HEK293 (cell line): ENCODE measurements around the gene CNOT4.
"Not testable (repeated sequence)": the region's sequence is repeated elsewhere in the genome, so short reads cannot be mapped to it uniquely, and the experiment has no call there.

Experiments
- CTCF ChIA-PET: fragments of 350-600 bp; formaldehyde crosslinking; extraction: SDS; loops from one replicate; lab custom pipeline; 2021; ENCODE audit warnings: antibody characterized with exemption; lab: Yijun Ruan, JAX
- POLR2A ChIA-PET: fragments of 300-600 bp; formaldehyde crosslinking; extraction: SDS; loops from one replicate; lab custom pipeline; 2020; ENCODE audit warnings: antibody characterized with exemption, inconsistent platforms; lab: Yijun Ruan, JAX
- H3K27ac ChIP-seq: fragments of 200-500 bp; sonication (Bioruptor generic); 2 replicates; pipeline ENCODE4 v1.5.1; 2014; ENCODE audit warnings: low read depth, low read length, control low read depth, inconsistent platforms; ENCODE audit errors: extremely low read depth
- H3K36me3 ChIP-seq, 2 experiments: fragments of 200-500 bp in 1 of 2; sonication (Bioruptor generic) in 1 of 2; 1 replicate in 1 of 2; 2 replicates in 1 of 2; pipeline ENCODE4 v1.5.1; 2014 to 2017; ENCODE audit warnings: inconsistent platforms in 2 of 2, low read length in 2 of 2; ENCODE audit not compliant: control insufficient read depth in 2 of 2, insufficient read depth in 1 of 2
- H3K4me1 ChIP-seq: fragments of 200-500 bp; sonication (Bioruptor generic); 2 replicates; pipeline ENCODE4 v1.5.1; 2014; ENCODE audit warnings: mild to moderate bottlenecking, low read length, inconsistent platforms; ENCODE audit not compliant: control insufficient read depth, insufficient read depth
- H3K4me3 ChIP-seq: 2 replicates; pipeline ENCODE4 v1.5.1; 2011; ENCODE audit warnings: low read depth, mild to moderate bottlenecking, control low read depth, low read length, moderate library complexity
- H3K9me3 ChIP-seq: fragments of 200-500 bp; sonication (Bioruptor generic); 2 replicates; pipeline ENCODE4 v1.5.1; 2014; ENCODE audit warnings: low read depth, low read length, inconsistent platforms; ENCODE audit not compliant: control insufficient read depth, insufficient read depth
- BCL11B ChIP-seq: fragments of 450-650 bp; formaldehyde crosslinking; IDR thresholded peaks from 2 replicates; pipeline ENCODE4 v1.5.1; 2016; ENCODE audit warnings: low read depth, missing biosample characterization, missing genetic modification characterization
- CTCF ChIP-seq: fragments of 450-650 bp; formaldehyde crosslinking; IDR thresholded peaks from 2 replicates; pipeline ENCODE4 v1.5.1; 2016; ENCODE audit warnings: missing biosample characterization, missing genetic modification characterization
- GLI2 ChIP-seq: fragments of 450-650 bp; formaldehyde crosslinking; IDR thresholded peaks from 2 replicates; pipeline ENCODE4; 2017; ENCODE audit warnings: missing biosample characterization, missing genetic modification characterization, low read depth, borderline replicate concordance
- HOXD13 ChIP-seq: sonication (generic); formaldehyde crosslinking; IDR thresholded peaks from 2 replicates; pipeline ENCODE4 v1.8.0; 2022; ENCODE audit warnings: missing genetic modification reagents, borderline replicate concordance
- MZF1 ChIP-seq: fragments of 450-650 bp; formaldehyde crosslinking; IDR thresholded peaks from 2 replicates; pipeline ENCODE4 v1.5.1; 2017; ENCODE audit warnings: missing biosample characterization, missing genetic modification characterization, borderline replicate concordance
- OSR2 ChIP-seq: fragments of 450-650 bp; formaldehyde crosslinking; IDR thresholded peaks from 2 replicates; pipeline ENCODE4 v1.5.1; 2016; ENCODE audit warnings: missing biosample characterization, missing genetic modification characterization
- SP3 ChIP-seq: fragments of 450-650 bp; formaldehyde crosslinking; IDR thresholded peaks from 2 replicates; pipeline ENCODE4 v1.5.1; 2016; ENCODE audit warnings: missing biosample characterization, missing genetic modification characterization
- ZBTB21 ChIP-seq: fragments of 450-650 bp; formaldehyde crosslinking; IDR thresholded peaks from 2 replicates; pipeline ENCODE4 v1.5.1; 2017; ENCODE audit warnings: missing biosample characterization, missing genetic modification characterization
- ZBTB48 ChIP-seq: fragments of 450-650 bp; formaldehyde crosslinking; IDR thresholded peaks from 2 replicates; pipeline ENCODE4 v1.5.1; 2016; ENCODE audit warnings: missing biosample characterization, missing genetic modification characterization
- ZNF155 ChIP-seq: fragments of 450-650 bp; formaldehyde crosslinking; IDR thresholded peaks from 2 replicates; pipeline ENCODE4 v1.5.1; 2016; ENCODE audit warnings: missing biosample characterization, missing genetic modification characterization
- ZNF280D ChIP-seq: fragments of 450-650 bp; formaldehyde crosslinking; IDR thresholded peaks from 2 replicates; pipeline ENCODE4 v1.5.1; 2016; ENCODE audit warnings: missing biosample characterization, missing genetic modification characterization
- ZNF514 ChIP-seq: fragments of 450-650 bp; formaldehyde crosslinking; IDR thresholded peaks from 2 replicates; pipeline ENCODE4 v1.5.1; 2016; ENCODE audit warnings: missing biosample characterization, missing genetic modification characterization
- ZNF692 ChIP-seq: fragments of 450-650 bp; formaldehyde crosslinking; IDR thresholded peaks from 2 replicates; pipeline ENCODE4 v1.5.1; 2016; ENCODE audit warnings: missing biosample characterization, missing genetic modification characterization
- ZSCAN30 ChIP-seq: fragments of 450-650 bp; IDR thresholded peaks from 2 replicates; pipeline ENCODE4 v1.5.1; 2018; ENCODE audit warnings: missing biosample characterization, mild to moderate bottlenecking, missing genetic modification characterization, moderate library complexity
- TF ChIP-seq, protein P1 (sequence below): fragments of 450-650 bp; formaldehyde crosslinking; IDR thresholded peaks from 2 replicates; pipeline ENCODE4 v1.5.1; 2016; ENCODE audit warnings: missing biosample characterization, missing genetic modification characterization

CNOT4 gene

GRCh38 chr7:135322571-135323340, 187.1 kb downstream of the CNOT4 start (continued):
- TF ChIP-seq CTCF (tag by site-specific recombination) (no peak), ZBTB21 (no peak), ZNF280D (tag by site-specific recombination) (no peak), ZNF155 (no peak), ZNF514 (tag by site-specific recombination) (no peak), GLI2 (tag by site-specific recombination) (no peak), SP3 (tag by site-specific recombination) (no peak), BCL11B (tag by site-specific recombination) (no peak)
- TF ChIP-seq, protein P1, sequence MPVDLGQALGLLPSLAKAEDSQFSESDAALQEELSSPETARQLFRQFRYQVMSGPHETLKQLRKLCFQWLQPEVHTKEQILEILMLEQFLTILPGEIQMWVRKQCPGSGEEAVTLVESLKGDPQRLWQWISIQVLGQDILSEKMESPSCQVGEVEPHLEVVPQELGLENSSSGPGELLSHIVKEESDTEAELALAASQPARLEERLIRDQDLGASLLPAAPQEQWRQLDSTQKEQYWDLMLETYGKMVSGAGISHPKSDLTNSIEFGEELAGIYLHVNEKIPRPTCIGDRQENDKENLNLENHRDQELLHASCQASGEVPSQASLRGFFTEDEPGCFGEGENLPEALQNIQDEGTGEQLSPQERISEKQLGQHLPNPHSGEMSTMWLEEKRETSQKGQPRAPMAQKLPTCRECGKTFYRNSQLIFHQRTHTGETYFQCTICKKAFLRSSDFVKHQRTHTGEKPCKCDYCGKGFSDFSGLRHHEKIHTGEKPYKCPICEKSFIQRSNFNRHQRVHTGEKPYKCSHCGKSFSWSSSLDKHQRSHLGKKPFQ: no peak

GRCh38 chr7:135321556-135321955, 188.3 kb downstream of the CNOT4 start:
- POLR2A ChIA-PET: no interaction called here
- H3K9me3 ChIP-seq: no peaks in the 10 kb centered on the region
- CTCF ChIA-PET: interaction anchor here (0.7 to 1.9 kb wide), 4 partner anchors 14 to 90 kb away, joined by 4 to 7 read pairs (median 5); no protein-coding TSS in a partner anchor

GRCh38 chr7:135320953-135321352, 188.9 kb downstream of the CNOT4 start:
- H3K27ac ChIP-seq, POLR2A ChIA-PET, H3K9me3 ChIP-seq, H3K4me1 ChIP-seq, H3K36me3 ChIP-seq, H3K4me3 ChIP-seq: not testable (repeated sequence)
- CTCF ChIA-PET: interaction anchor here (1.8 kb wide), 1 partner anchor 40 kb away, joined by 6 read pairs; no protein-coding TSS in a partner anchor

More at GRCh38 chr7:135321556-135321955, 188.3 kb downstream of the CNOT4 start:
- H3K4me1 ChIP-seq: no peaks in the 10 kb centered on the region
- no peaks in the 10 kb centered on the region for H3K36me3 ChIP-seq
- H3K4me3 ChIP-seq: no peak overlapping the region
- no peak overlapping the region for H3K27ac ChIP-seq
- TF ChIP-seq MZF1 (no peak), ZNF692 (tag by site-specific recombination) (no peak), ZSCAN30 (tag by site-specific recombination) (no peak), ZBTB48 (tag by site-specific recombination) (no peak), HOXD13 (no peak), OSR2 (tag by site-specific recombination) (no peak)
